Activated CD4-positive, alpha-beta memory T cell treated with anti-CD3 and anti-CD28 coated beads, Interleukin-2, amount 10 ng/mL, durations not matched to agents 7 days and 5 days (primary cell): ENCODE data around the gene TTLL10. TPM values are rescaled to one million over a fixed set of nuclear protein-coding genes. Genes with fewer than 3 reads are reported as not detected.
"Not testable (repeated sequence)": the region's sequence is repeated elsewhere in the genome, so short reads cannot be mapped to it uniquely, and the experiment has no call there.

Source experiments
- CTCF ChIA-PET: fragments of 350-600 bp; sonication (Branson Sonifier 250); formaldehyde crosslinking; loops from one replicate; lab custom pipeline; 2021; ENCODE audit warnings: antibody characterized with exemption, inconsistent platforms; lab: Charles Lee
- POLR2A ChIA-PET: fragments of 350-600 bp; sonication (Branson Sonifier 250); formaldehyde crosslinking; loops from one replicate; lab custom pipeline; 2021; ENCODE audit warnings: antibody characterized with exemption; lab: Charles Lee
- DNase-seq: peaks from one replicate; pipeline ENCODE4 v3.0.0-alpha.2; 2020
- H3K27ac Mint-ChIP-seq: one replicate; pipeline ENCODE4 v1.8.0; 2021; ENCODE audit warnings: mild to moderate bottlenecking, mixed read lengths
- H3K27me3 Mint-ChIP-seq: one replicate; pipeline ENCODE4 v1.8.0; 2021; ENCODE audit warnings: mixed read lengths
- H3K36me3 Mint-ChIP-seq: one replicate; pipeline ENCODE4 v1.8.0; 2021; ENCODE audit warnings: low read depth, mixed read lengths
- H3K4me1 Mint-ChIP-seq: one replicate; pipeline ENCODE4 v1.8.0; 2021; ENCODE audit warnings: mixed read lengths
- H3K4me3 Mint-ChIP-seq: one replicate; pipeline ENCODE4 v1.8.0; 2021; ENCODE audit warnings: mild to moderate bottlenecking, mixed read lengths
- H3K9me3 Mint-ChIP-seq: one replicate; pipeline ENCODE4 v1.8.0; 2021; ENCODE audit warnings: mixed read lengths
- total RNA-seq, 2 experiments: library from RNA; stranded (reverse); gene quantifications; one replicate each; pipeline ENCODE4 v1.2.3, GENCODE V29; 2021

Gene TTLL10
- total RNA-seq, 2 experiments from 2014 or later, result not detected

- ChIA-PET POLR2A (no interaction called here), CTCF (no interaction called here)
- no peak for DNase-seq
- Mint-ChIP-seq H3K9me3 (no peaks in the 10 kb centered on the region), H3K27me3 (peaks cover 2% of the 10 kb centered on the region), H3K4me3 (no peak overlapping the region), H3K36me3 (no peaks in the 10 kb centered on the region), H3K4me1 (peaks cover 6% of the 10 kb centered on the region), H3K27ac (no peak overlapping the region)
Observed at GRCh38 chr1:1181938-1182410, 8.3 kb downstream of the TTLL10 start.

- POLR2A ChIA-PET, result no interaction called here
Observed at GRCh38 chr1:1182491-1183220, 9.0 kb downstream of the TTLL10 start.

GRCh38 chr1:1183221-1183747 lies 9.6 kb downstream of the TTLL10 start:
- POLR2A ChIA-PET, result no interaction called here
- no peaks in the 10 kb centered on the region for H3K27me3 Mint-ChIP-seq
- H3K4me1 Mint-ChIP-seq, result peaks cover 6% of the 10 kb centered on the region
- DNase-seq, result no peak
- no peak overlapping the region for H3K27ac Mint-ChIP-seq
- H3K9me3 Mint-ChIP-seq, result no peaks in the 10 kb centered on the region
- CTCF ChIA-PET, result no interaction called here
- no peak overlapping the region for H3K4me3 Mint-ChIP-seq
- H3K36me3 Mint-ChIP-seq, result no peaks in the 10 kb centered on the region

More at GRCh38 chr1:1182491-1183220, 9.0 kb downstream of the TTLL10 start:
- no peak for DNase-seq
- Mint-ChIP-seq H3K27ac (no peak overlapping the region), H3K4me3 (no peak overlapping the region), H3K27me3 (no peaks in the 10 kb centered on the region), H3K9me3 (no peaks in the 10 kb centered on the region), H3K4me1 (peaks cover 6% of the 10 kb centered on the region), H3K36me3 (no peaks in the 10 kb centered on the region)
- CTCF ChIA-PET, result no interaction called here

- Mint-ChIP-seq H3K36me3 (no peaks in the 10 kb centered on the region), H3K9me3 (no peaks in the 10 kb centered on the region), H3K27ac (no peak overlapping the region), H3K27me3 (peaks cover 4% of the 10 kb centered on the region), H3K4me3 (no peak overlapping the region), H3K4me1 (peaks cover 6% of the 10 kb centered on the region)
- DNase-seq, result no peak
- ChIA-PET CTCF (no interaction called here), POLR2A (no interaction called here)
Observed at GRCh38 chr1:1183833-1184775, 10.4 kb downstream of the TTLL10 start.

- Mint-ChIP-seq H3K27me3 (peaks cover 10% of the 10 kb centered on the region), H3K4me3 (no peak overlapping the region), H3K36me3 (no peaks in the 10 kb centered on the region), H3K9me3 (no peaks in the 10 kb centered on the region), H3K27ac (no peak overlapping the region), H3K4me1 (peaks cover 6% of the 10 kb centered on the region)
- no peak for DNase-seq
- ChIA-PET POLR2A (no interaction called here), CTCF (no interaction called here)
Observed at GRCh38 chr1:1185101-1185765, 11.6 kb downstream of the TTLL10 start.

- CTCF ChIA-PET, result no interaction called here
- no peaks in the 10 kb centered on the region for H3K36me3 Mint-ChIP-seq
- POLR2A ChIA-PET, result interaction anchor here (0.6 to 1.6 kb wide), 2 partner anchors 12 to 30 kb away, joined by 4 read pairs; no protein-coding TSS in a partner anchor
- no peak overlapping the region for H3K4me3 Mint-ChIP-seq
- peaks cover 15% of the 10 kb centered on the region for H3K27me3 Mint-ChIP-seq
- no peak for DNase-seq
- H3K27ac Mint-ChIP-seq, result no peak overlapping the region
- H3K4me1 Mint-ChIP-seq, result peaks cover 2% of the 10 kb centered on the region
- H3K9me3 Mint-ChIP-seq, result peaks cover 5% of the 10 kb centered on the region
Observed at GRCh38 chr1:1187938-1188337, 14.3 kb downstream of the TTLL10 start.

GRCh38 chr1:1189111-1189510 lies 15.4 kb downstream of the TTLL10 start:
- ChIA-PET POLR2A (no interaction called here), CTCF (no interaction called here)
- peaks cover 16% of the 10 kb centered on the region for H3K27me3 Mint-ChIP-seq
- H3K36me3 Mint-ChIP-seq, result no peaks in the 10 kb centered on the region
- H3K4me3 Mint-ChIP-seq, result no peak overlapping the region
- no peak overlapping the region for H3K27ac Mint-ChIP-seq
- H3K4me1 Mint-ChIP-seq, result no peaks in the 10 kb centered on the region
- H3K9me3 Mint-ChIP-seq, result peaks cover 5% of the 10 kb centered on the region
- no peak for DNase-seq

GRCh38 chr1:1191734-1192133 lies 18.1 kb downstream of the TTLL10 start:
- no peak overlapping the region for H3K4me3 Mint-ChIP-seq
- H3K27me3 Mint-ChIP-seq, result peaks cover 24% of the 10 kb centered on the region
- H3K27ac Mint-ChIP-seq, result no peak overlapping the region
- DNase-seq, result no peak
- H3K9me3 Mint-ChIP-seq, result peaks cover 11% of the 10 kb centered on the region
- POLR2A ChIA-PET, result no interaction called here
- no peaks in the 10 kb centered on the region for H3K4me1 Mint-ChIP-seq
- CTCF ChIA-PET, result no interaction called here
- peaks cover 7% of the 10 kb centered on the region for H3K36me3 Mint-ChIP-seq

GRCh38 chr1:1194723-1195122 lies 21.0 kb downstream of the TTLL10 start:
- peaks cover 2% of the 10 kb centered on the region for H3K4me1 Mint-ChIP-seq
- ChIA-PET POLR2A (interaction anchor here (0.8 kb wide), 1 partner anchor 22 kb away, joined by 3 read pairs; no protein-coding TSS in a partner anchor), CTCF (interaction anchor here (1.1 kb wide), 1 partner anchor 73 kb away, joined by 3 read pairs; no protein-coding TSS in a partner anchor)
- no peak overlapping the region for H3K4me3 Mint-ChIP-seq
- H3K9me3 Mint-ChIP-seq, result peaks cover 11% of the 10 kb centered on the region
- no peak overlapping the region for H3K27ac Mint-ChIP-seq
- no peak for DNase-seq
- peaks cover 16% of the 10 kb centered on the region for H3K27me3 Mint-ChIP-seq
- H3K36me3 Mint-ChIP-seq, result peaks cover 7% of the 10 kb centered on the region

GRCh38 chr1:1195726-1196125 lies 22.0 kb downstream of the TTLL10 start:
- H3K4me3 Mint-ChIP-seq, POLR2A ChIA-PET, H3K27ac Mint-ChIP-seq, DNase-seq, H3K36me3 Mint-ChIP-seq: not testable (repeated sequence)
- peaks cover 14% of the 10 kb centered on the region for H3K27me3 Mint-ChIP-seq
- H3K9me3 Mint-ChIP-seq, result peaks cover 11% of the 10 kb centered on the region
- CTCF ChIA-PET, result interaction anchor here (1.2 kb wide), 1 partner anchor 73 kb away, joined by 4 read pairs; no protein-coding TSS in a partner anchor
- H3K4me1 Mint-ChIP-seq, result peaks cover 11% of the 10 kb centered on the region

- ChIA-PET CTCF (interaction anchor here (1.2 kb wide), 1 partner anchor 74 kb away, joined by 4 read pairs; no protein-coding TSS in a partner anchor), POLR2A (no interaction called here)
- peaks cover 7% of the 10 kb centered on the region for H3K36me3 Mint-ChIP-seq
- peaks cover 14% of the 10 kb centered on the region for H3K27me3 Mint-ChIP-seq
- DNase-seq, result no peak
- peaks cover 12% of the 10 kb centered on the region for H3K4me1 Mint-ChIP-seq
- H3K27ac Mint-ChIP-seq, result no peak overlapping the region
- no peak overlapping the region for H3K4me3 Mint-ChIP-seq
- H3K9me3 Mint-ChIP-seq, result peaks cover 11% of the 10 kb centered on the region
Observed at GRCh38 chr1:1196431-1197187, 22.9 kb downstream of the TTLL10 start.

GRCh38 chr1:1197188-1197500 lies 23.5 kb downstream of the TTLL10 start:
- Mint-ChIP-seq H3K9me3 (peaks cover 7% of the 10 kb centered on the region), H3K27me3 (peaks cover 10% of the 10 kb centered on the region), H3K4me3 (no peak overlapping the region), H3K4me1 (peaks cover 12% of the 10 kb centered on the region), H3K27ac (no peak overlapping the region), H3K36me3 (peaks cover 7% of the 10 kb centered on the region)
- ChIA-PET POLR2A (no interaction called here), CTCF (no interaction called here)
- no peak for DNase-seq
